HG03378 (cell line): ENCODE measurements around the gene PLCXD1.
"Not testable (repeated sequence)": the region's sequence is repeated elsewhere in the genome, so short reads cannot be mapped to it uniquely, and the experiment has no call there.

ENCODE experiments used
- ATAC-seq: cut with Tn5 transposase; IDR thresholded peaks from one replicate; pipeline ENCODE4 v1.9.1; 2021; ENCODE audit warnings: mild to moderate bottlenecking, moderate library complexity; ENCODE audit not compliant: unreplicated experiment

Gene PLCXD1, protein sequence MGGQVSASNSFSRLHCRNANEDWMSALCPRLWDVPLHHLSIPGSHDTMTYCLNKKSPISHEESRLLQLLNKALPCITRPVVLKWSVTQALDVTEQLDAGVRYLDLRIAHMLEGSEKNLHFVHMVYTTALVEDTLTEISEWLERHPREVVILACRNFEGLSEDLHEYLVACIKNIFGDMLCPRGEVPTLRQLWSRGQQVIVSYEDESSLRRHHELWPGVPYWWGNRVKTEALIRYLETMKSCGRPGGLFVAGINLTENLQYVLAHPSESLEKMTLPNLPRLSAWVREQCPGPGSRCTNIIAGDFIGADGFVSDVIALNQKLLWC

GRCh38 chrX:281166-281999 is at the start of gene PLCXD1:
Gene PLCXD1 (plus strand): TSS chrX:281381. CDS start chrX:284188, 2,807 bp downstream.
- no peak for ATAC-seq

- peak; percentile 99 for ATAC-seq
Observed at GRCh38 chrX:231637-232277, 49.4 kb upstream of the PLCXD1 start.

GRCh38 chrX:232278-232655 is 48.9 kb upstream of the PLCXD1 start:
- not testable (repeated sequence) for ATAC-seq

GRCh38 chrX:236201-236600 is 45.0 kb upstream of the PLCXD1 start:
- ATAC-seq: not testable (repeated sequence)

DNA sequence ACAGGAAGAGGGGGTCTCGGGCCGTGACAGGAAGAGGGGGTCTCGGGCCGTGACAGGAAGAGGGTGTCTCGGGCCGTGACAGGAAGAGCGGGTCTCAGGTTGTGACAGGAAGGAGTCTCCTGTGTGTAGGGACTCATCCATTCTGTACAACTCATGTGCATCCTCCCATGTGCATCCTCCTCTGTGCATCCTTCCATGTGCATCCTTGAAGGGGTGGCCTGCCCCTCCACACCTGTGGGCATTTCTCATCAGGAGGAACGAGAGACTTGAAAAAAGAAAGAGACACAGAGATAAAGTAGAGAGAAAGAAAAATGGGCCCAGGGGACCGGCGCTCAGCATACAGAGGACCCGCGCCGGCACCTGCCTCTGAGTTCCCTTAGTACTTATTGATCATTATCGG is 30.2 kb upstream of the PLCXD1 start:
- no peak for ATAC-seq

DNA sequence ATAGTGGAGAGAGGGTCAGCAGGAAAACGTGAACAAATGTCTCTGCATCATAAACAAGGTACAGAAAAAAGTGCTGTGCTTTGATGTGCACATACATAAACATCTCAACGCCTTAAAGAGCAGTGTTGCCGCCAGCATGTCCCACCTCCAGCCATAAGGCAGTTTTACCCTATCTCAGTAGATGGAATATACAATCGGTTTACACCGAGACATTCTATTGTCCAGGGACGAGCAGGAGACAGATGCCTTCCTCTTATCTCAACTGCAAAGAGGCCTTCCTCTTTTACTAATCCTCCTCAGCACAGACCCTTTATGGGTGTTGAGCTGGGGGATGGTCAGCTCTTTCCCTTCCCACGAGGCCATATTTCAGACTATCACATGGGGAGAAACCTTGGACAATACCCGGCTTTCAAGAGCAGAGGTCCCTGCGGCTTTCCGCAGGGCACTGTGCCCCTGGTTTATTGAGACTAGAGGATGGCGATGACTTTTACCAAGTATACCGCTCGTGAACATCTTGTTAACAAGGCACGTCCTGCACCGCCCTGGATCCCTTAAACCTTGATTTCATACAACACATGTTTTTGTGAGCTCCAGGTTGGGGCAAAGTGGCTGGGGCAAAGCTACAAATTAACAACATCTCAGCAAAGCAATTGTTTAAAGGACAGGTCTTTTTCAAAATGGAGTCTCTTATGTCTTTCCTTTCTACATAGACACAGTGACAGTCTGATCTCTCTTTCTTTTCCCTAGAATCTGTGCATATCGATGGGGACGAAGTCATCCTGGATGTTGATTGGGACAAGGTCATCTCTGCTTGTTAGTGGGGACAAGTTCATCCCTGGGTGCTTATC is 29.6 kb upstream of the PLCXD1 start:
- not testable (repeated sequence) for ATAC-seq

GRCh38 chrX:252244-252956 is 28.8 kb upstream of the PLCXD1 start:
- ATAC-seq: no peak

GRCh38 chrX:252957-253291 is 28.3 kb upstream of the PLCXD1 start:
- no peak for ATAC-seq

- ATAC-seq: no peak
Observed at GRCh38 chrX:253451-254297, 27.5 kb upstream of the PLCXD1 start.

- ATAC-seq: no peak
Observed at GRCh38 chrX:254630-255215, 26.5 kb upstream of the PLCXD1 start.

GRCh38 chrX:255923-256331 is 25.3 kb upstream of the PLCXD1 start:
- no peak for ATAC-seq

- ATAC-seq: not testable (repeated sequence)
Observed at GRCh38 chrX:257054-257453, 24.1 kb upstream of the PLCXD1 start.

DNA sequence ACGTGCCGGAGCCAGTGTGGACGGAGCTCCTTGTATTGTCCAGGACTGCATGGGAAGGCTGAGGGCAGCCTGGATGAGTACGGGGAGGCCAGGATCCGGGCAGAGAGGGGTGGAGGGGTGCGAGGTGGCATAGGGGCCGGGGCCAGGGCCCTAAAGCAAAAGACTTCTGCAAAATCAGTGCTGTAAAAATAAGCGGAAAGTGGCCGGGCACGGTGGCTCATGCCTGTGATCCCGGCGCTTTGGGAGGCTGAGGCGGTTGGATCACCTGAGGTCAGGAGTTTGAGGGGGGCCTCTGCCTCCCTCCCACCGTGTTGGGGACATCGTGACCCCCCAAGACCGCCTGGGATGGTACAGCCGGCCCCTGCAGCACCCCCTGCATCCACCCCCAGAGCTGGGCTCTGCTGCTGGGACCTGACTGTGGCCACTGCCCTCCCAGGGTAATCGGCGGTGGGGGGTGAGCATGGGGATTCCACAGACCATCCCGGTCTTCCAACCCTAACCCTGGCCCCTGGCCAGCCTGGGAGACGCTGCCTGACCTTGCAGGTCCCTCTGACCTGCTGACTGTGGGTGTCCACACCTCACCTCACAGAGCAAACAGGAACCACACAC is 23.4 kb upstream of the PLCXD1 start:
- ATAC-seq: no peak

DNA sequence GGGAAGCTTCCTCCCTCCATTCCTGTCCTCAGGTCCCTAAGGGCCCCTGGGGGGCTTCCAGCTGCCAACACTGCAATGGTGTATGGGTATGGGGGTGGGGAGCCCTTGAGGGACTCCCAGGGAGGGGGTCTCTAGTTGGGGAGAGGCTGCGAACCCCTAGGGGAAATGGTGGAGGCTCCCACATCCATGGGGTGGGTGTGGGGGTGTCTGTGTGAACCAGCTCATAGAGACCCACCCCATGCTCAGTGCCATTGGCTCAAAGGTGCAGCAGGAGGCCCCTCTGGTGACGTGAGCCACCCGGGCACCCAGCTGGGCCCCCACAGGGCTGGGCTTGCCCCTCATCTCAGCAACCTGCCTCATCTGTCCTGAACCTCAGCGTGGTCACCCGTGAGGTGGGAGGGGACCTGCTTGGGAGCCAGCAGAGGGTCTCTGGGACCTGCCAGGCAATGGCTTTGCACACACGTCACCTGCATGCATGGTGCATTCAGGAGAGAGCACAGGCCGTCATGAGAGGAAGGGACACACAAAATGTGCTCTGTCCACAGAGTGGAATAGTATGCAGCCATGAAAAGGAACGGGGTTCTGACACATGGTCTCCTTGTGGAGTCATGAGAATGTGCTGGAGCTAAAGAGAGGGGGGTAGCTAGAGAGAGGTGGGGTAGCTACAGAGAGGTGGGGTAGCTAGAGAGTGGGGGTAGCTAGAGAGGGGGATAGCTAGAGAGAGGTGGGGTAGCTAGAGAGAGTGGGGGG is 22.7 kb upstream of the PLCXD1 start:
- ATAC-seq: no peak

- no peak for ATAC-seq
Observed at GRCh38 chrX:259692-260355, 21.4 kb upstream of the PLCXD1 start.

GRCh38 chrX:261167-261918 is 19.8 kb upstream of the PLCXD1 start:
- ATAC-seq: no peak

GRCh38 chrX:261919-262352 is 19.2 kb upstream of the PLCXD1 start:
- ATAC-seq: no peak
